ENCODE data around the gene SRXN1.

SRXN1 gene

GRCh38 chr20:699342-699741 is 46.3 kb upstream of the SRXN1 start:
- Histone ChIP-seq H3K9ac (ENCODE audit: low read depth, low read length) (no peak overlapping the region), H3K27ac (ENCODE audit: low read length) (no peak overlapping the region)

GRCh38 chr20:698276-698675 is 45.3 kb upstream of the SRXN1 start:
- Histone ChIP-seq H3K27ac (ENCODE audit: low read length) (no peak overlapping the region), H3K9ac (ENCODE audit: low read depth, low read length) (no peak overlapping the region), H3K9me3 (ENCODE audit: insufficient read depth, low read length, severe bottlenecking) (no peaks in the 10 kb centered on the region), H3K27me3 (ENCODE audit: insufficient read depth, low read length, poor library complexity) (peaks cover 7% of the 10 kb centered on the region), H3K4me1 (ENCODE audit: insufficient read depth, low read length) (no peaks in the 10 kb centered on the region), H2AFZ (ENCODE audit: low read depth, low read length) (no peak overlapping the region), H4K20me1 (ENCODE audit: insufficient read depth, low read length) (no peaks in the 10 kb centered on the region; the same call in 1 of the 2 replicates), H3K4me3 (ENCODE audit: low read depth in 1 of 2, low read length in 2 of 2) (no peak overlapping the region), H3K36me3 (ENCODE audit: insufficient read depth, low read length) (no peaks in the 10 kb centered on the region), H3K79me2 (ENCODE audit: insufficient read depth, low read length) (no peaks in the 10 kb centered on the region), H3K4me2 (ENCODE audit: insufficient read depth, low read length) (no peak overlapping the region)
- DNase-seq (no peak), ATAC-seq (ENCODE audit: insufficient read depth, low read depth) (no peak)
- TF ChIP-seq, protein P1, sequence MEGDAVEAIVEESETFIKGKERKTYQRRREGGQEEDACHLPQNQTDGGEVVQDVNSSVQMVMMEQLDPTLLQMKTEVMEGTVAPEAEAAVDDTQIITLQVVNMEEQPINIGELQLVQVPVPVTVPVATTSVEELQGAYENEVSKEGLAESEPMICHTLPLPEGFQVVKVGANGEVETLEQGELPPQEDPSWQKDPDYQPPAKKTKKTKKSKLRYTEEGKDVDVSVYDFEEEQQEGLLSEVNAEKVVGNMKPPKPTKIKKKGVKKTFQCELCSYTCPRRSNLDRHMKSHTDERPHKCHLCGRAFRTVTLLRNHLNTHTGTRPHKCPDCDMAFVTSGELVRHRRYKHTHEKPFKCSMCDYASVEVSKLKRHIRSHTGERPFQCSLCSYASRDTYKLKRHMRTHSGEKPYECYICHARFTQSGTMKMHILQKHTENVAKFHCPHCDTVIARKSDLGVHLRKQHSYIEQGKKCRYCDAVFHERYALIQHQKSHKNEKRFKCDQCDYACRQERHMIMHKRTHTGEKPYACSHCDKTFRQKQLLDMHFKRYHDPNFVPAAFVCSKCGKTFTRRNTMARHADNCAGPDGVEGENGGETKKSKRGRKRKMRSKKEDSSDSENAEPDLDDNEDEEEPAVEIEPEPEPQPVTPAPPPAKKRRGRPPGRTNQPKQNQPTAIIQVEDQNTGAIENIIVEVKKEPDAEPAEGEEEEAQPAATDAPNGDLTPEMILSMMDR (IDR thresholded peaks at IDR 0.05; ENCODE audit: borderline replicate concordance, extremely low read depth, low read length, poor library complexity, severe bottlenecking): no peak
- no peak for TF ChIP-seq EZH2 (IDR thresholded peaks at IDR 0.05; ENCODE audit: borderline replicate concordance, low read depth, low read length, severe bottlenecking)

More at GRCh38 chr20:699342-699741, 46.3 kb upstream of the SRXN1 start:
- H3K79me2 ChIP-seq (ENCODE audit: insufficient read depth, low read length): no peaks in the 10 kb centered on the region
- peaks cover 7% of the 10 kb centered on the region for H3K27me3 ChIP-seq (ENCODE audit: insufficient read depth, low read length, poor library complexity)
- TF ChIP-seq, protein P1 (IDR thresholded peaks at IDR 0.05; ENCODE audit: borderline replicate concordance, extremely low read depth, low read length, poor library complexity, severe bottlenecking): no peak
- no peak for TF ChIP-seq EZH2 (IDR thresholded peaks at IDR 0.05; ENCODE audit: borderline replicate concordance, low read depth, low read length, severe bottlenecking)
- H3K4me2 ChIP-seq (ENCODE audit: insufficient read depth, low read length): no peak overlapping the region
- no peak overlapping the region for H2AFZ ChIP-seq (ENCODE audit: low read depth, low read length)
- H3K4me1 ChIP-seq (ENCODE audit: insufficient read depth, low read length): no peaks in the 10 kb centered on the region
- no peaks in the 10 kb centered on the region for H3K9me3 ChIP-seq (ENCODE audit: insufficient read depth, low read length, severe bottlenecking)
- ATAC-seq (ENCODE audit: insufficient read depth, low read depth) (no peak), DNase-seq (no peak)
- H4K20me1 ChIP-seq (ENCODE audit: insufficient read depth, low read length): no peaks in the 10 kb centered on the region
- H3K4me3 ChIP-seq (ENCODE audit: low read depth in 1 of 2, low read length in 2 of 2): no peak overlapping the region
- no peaks in the 10 kb centered on the region for H3K36me3 ChIP-seq (ENCODE audit: insufficient read depth, low read length)

DNA sequence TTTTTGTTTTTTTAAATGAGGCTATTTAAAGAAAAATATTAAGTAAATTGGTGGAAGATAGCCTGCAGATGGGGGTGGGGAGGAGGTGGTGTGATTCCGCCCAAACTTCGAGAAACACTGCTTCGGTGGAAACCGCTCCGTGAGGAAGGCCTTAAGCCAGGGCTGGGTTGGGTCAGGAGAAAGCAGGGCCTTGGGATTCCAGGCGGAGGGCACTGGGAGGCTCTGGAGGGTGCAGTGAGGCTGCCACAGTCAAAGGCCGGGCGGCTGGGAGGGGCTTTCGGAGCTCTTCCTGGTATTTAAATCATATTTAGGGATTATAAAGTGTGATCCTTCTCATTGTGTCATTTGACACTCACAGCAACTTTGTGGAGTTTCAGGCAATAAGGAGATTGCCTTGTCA is 44.8 kb upstream of the SRXN1 start:
- no peaks in the 10 kb centered on the region for H3K9me3 ChIP-seq (ENCODE audit: insufficient read depth, low read length, severe bottlenecking)
- no peaks in the 10 kb centered on the region for H3K79me2 ChIP-seq (ENCODE audit: insufficient read depth, low read length)
- H4K20me1 ChIP-seq (ENCODE audit: insufficient read depth, low read length): no peaks in the 10 kb centered on the region; the same call in 1 of the 2 replicates
- H3K4me1 ChIP-seq (ENCODE audit: insufficient read depth, low read length): no peaks in the 10 kb centered on the region
- H3K4me3 ChIP-seq (ENCODE audit: low read depth in 1 of 2, low read length in 2 of 2): no peak overlapping the region
- ATAC-seq (ENCODE audit: insufficient read depth, low read depth) (no peak), DNase-seq (no peak)
- TF ChIP-seq, protein P1 (IDR thresholded peaks at IDR 0.05; ENCODE audit: borderline replicate concordance, extremely low read depth, low read length, poor library complexity, severe bottlenecking): no peak
- TF ChIP-seq EZH2 (IDR thresholded peaks at IDR 0.05; ENCODE audit: borderline replicate concordance, low read depth, low read length, severe bottlenecking): no peak
- H3K9ac ChIP-seq (ENCODE audit: low read depth, low read length): no peak overlapping the region
- H2AFZ ChIP-seq (ENCODE audit: low read depth, low read length): no peak overlapping the region
- no peak overlapping the region for H3K4me2 ChIP-seq (ENCODE audit: insufficient read depth, low read length)
- no peak overlapping the region for H3K27ac ChIP-seq (ENCODE audit: low read length)
- H3K27me3 ChIP-seq (ENCODE audit: insufficient read depth, low read length, poor library complexity): peaks cover 7% of the 10 kb centered on the region
- no peaks in the 10 kb centered on the region for H3K36me3 ChIP-seq (ENCODE audit: insufficient read depth, low read length)
